Stimulated activated CD8-positive, alpha-beta memory T cell treated with anti-CD3 and anti-CD28 coated beads, Interleukin-12 subunit alpha, Interleukin-12 subunit beta, amount 100 ng/mL, for 24 hours (primary cell): ENCODE data around the gene MREG.

Source experiments
- DNase-seq: peaks from one replicate; pipeline ENCODE4 v3.0.0-alpha.2; 2020; ENCODE audit errors: extremely low read depth

MREG gene

DNA sequence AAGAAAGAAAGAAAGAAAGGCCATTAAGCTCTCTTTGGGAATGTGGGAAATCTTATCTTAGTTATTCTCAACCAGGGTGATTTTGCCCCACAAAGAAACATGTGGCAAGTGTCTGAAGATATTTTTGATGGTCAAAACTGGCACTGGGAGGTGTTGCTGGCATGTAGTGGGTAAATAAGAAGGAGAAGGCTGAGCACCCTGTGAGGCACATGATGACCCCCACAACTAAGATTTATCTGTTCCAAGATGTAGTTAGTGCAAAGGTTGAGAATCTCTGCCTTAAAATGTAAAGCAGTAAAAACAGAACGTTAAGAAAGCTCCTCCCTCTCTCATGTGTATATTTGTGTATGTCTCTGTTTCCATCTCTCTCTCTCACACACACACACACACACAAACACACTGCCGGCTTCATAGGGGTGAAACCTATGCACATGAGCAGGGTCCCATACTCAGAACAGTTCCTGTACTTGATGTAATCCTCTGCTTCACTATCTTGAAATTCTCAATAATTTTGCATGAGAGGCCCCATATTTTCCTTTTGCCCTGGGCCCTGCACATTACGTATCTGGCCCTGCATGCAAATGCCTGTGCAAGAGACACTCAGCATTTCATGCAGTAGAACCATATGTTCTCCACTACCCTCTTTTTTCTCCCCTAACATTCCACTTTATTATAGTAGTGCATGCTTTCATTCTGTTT lies 94.3 kb downstream of the MREG start:
- no peak for DNase-seq

DNA sequence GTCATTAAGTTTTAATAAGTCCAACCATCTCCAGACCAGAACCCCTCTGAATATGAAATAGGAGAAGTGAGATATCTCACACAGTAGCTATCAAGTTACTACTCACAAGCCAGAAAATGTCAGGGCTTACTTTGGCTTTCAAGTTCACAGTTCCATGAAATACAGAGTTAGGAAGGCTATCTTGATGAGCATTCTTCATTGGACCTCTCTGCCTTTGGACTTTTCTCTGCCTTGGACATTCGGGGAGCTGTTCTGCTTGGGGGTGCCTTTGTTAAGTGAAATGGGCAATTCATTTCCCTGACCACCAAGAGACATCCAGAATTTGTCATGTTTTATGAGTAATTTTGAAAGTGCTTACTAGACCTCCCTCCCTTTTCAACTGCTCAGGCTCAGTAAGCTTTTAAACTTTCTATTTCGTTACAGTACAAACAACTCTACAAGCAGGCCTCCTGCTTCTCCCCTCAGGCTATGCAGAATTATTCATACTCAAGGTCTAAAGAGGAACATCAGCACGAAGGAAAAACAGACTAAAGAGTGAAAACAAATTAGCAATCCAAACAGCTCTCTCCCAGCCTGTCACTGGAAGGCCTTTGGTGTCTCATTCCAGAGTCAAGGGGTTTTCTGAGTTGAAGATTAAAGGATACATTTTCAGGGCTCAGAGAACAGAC lies 95.3 kb downstream of the MREG start:
- no peak for DNase-seq

GRCh38 chr2:215915441-215915840 lies 97.9 kb downstream of the MREG start:
- no peak for DNase-seq

GRCh38 chr2:215914777-215915165 lies 98.6 kb downstream of the MREG start:
- DNase-seq: no peak

- DNase-seq: no peak
Measured at GRCh38 chr2:215914054-215914776, 99.1 kb downstream of the MREG start.

DNA sequence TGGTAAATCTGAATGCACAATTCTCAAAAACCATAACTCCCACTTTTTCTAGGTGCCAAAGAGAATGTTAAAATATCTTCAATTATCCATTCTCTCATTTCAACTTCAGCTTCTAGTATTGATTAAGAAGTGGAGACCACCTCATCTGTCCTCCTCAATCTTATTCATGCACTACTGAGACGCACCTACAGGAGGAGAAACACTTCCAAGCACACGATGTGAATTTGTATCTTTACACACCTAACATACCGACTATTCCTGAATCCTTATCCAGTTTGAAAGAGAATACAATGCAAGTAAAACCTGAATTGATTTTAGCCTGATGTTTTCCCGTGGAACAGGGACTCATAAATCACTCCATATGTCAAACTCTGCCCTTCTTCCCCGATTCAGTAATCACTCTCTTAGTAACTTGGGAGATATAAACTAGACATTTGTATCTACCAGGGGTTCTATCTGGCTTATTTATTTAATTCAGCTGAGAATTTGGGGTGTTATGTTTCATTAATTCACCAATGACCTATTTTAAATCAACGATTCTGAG lies 101.0 kb downstream of the MREG start:
- no peak for DNase-seq

GRCh38 chr2:215911301-215912085 lies 101.9 kb downstream of the MREG start:
- DNase-seq: no peak

- DNase-seq: no peak
Measured at GRCh38 chr2:215910180-215910579, 103.2 kb downstream of the MREG start.

- DNase-seq: no peak
Measured at GRCh38 chr2:215907147-215907546, 106.2 kb downstream of the MREG start.

DNA sequence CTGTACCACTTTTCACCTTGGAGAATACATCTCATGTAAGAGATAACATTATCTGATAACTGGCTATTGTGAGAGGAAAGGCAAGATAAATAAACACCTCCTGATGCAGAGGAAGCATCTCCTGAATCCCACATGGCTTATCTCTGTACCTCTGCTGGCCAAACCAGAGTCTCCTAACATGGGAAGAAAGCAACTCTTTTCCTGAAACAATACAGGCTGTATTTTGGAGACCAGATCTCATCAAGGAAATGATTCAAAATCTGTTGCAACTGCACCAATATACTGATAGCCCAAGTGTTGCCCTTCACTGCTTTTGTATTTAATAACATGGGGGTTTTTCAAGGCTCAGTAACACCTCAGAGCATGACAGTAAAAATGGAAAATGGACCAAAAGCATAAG lies 106.9 kb downstream of the MREG start:
- DNase-seq: no peak

- DNase-seq: no peak
Measured at GRCh38 chr2:215905691-215906090, 107.7 kb downstream of the MREG start.

DNA sequence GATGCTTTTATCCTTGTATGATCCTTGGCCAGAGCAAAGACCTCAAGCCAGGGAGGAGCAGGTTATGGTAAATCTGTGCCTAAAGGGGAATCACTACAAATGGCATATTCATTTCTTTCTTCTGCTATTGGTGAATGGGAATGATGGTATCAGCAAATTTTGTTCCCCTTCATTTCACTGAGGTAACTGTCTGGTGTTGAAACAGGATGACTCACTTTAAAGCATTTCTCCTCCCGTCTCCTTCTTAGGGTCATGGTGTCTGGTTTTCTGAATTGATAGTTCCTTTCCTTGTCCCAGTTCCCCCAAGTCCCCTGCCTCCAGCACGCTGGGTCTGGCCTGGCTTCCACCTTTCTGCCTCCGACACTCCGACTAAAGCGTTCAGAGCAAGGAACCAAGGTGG lies 109.2 kb downstream of the MREG start:
- no peak for DNase-seq

- DNase-seq: no peak
Measured at GRCh38 chr2:215903203-215903602, 110.1 kb downstream of the MREG start.

DNA sequence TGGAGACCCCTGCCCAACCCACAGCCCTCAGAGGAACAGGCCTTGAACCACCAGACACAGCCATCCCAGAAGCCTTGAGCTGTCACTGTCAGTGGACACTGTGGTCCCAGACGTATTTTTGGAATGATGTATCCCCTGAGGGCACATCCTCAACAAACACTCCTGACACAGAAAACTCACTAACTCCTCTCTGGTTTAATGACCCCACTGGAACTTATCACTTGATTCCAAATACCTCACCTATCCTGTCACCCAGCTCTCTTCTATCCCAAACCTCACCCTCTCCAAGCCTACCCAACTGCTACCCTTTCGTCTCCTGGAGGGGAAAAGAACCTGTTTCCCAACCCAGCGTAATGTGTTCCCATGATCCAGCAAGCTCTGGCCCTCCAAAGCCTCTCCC lies 111.6 kb downstream of the MREG start:
- DNase-seq: no peak

- no peak for DNase-seq
Measured at GRCh38 chr2:215900843-215901242, 112.5 kb downstream of the MREG start.

DNA sequence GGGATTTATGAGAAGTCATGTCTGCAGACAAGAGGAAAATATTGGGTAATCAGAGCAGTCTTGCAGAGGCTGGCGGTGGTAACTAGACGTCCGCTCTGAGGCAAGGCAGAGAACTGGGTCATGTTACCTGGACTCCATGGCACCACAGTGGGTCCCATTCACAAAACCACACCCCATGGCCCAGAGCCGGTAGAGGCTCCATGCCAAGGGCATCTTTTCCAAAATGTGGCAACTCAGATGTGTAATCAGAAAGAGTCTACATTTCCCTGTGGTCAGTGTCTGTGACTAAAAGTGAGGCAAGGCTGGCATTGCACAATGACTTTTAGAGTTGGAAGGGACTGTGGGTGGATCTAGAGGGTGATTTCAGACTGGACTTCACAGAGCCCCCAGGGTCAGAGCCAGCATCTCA lies 113.1 kb downstream of the MREG start:
- no peak for DNase-seq

- no peak for DNase-seq
Measured at GRCh38 chr2:215899141-215900074, 113.9 kb downstream of the MREG start.

- no peak for DNase-seq
Measured at GRCh38 chr2:215898363-215898762, 115.0 kb downstream of the MREG start.

DNA sequence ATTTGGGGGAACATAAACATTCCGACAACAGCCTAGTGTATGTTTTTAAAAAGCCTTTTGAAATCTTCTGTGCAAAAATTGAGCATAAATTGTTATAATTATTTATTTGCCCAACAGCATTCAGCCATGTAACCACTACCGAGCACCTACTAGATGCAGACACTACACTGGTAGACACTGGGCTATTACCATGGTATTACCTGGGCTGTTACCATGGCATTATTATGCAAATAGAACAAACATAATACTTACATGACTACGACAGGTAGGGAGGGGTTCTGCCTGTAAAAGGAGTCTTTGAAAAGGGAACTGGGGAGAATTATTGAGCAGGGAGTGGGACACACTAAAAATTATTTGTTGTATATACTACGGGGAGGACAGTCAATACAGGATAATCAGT lies 116.4 kb downstream of the MREG start:
- no peak for DNase-seq

- DNase-seq: no peak
Measured at GRCh38 chr2:215895330-215895729, 118.0 kb downstream of the MREG start.
